SK-N-SH (cell line): Measurements from ENCODE around the gene CLIC4. TPM values are rescaled to one million over a fixed set of nuclear protein-coding genes. Genes with fewer than 3 reads are reported as not detected.
A peak's percentile ranks its signal among the peaks of the same experiment; 100 is the strongest.

Source experiments
- CTCF ChIA-PET: fragments of 300-600, 350-600 bp; formaldehyde crosslinking; extraction: SDS; loops from one replicate; lab custom pipeline; 2021; lab: Yijun Ruan, JAX
- POLR2A ChIA-PET: fragments of 350-600 bp; sonication (Branson Sonifier 250); formaldehyde crosslinking; extraction: SDS; loops from one replicate; lab custom pipeline; 2020; ENCODE audit warnings: antibody characterized with exemption, inconsistent platforms; lab: Yijun Ruan, JAX
- DNase-seq: peaks from one replicate; pipeline ENCODE4 v3.0.0; 2012
- H2AFZ ChIP-seq: fragments of 200-600 bp; sonication (generic); 2 replicates; pipeline ENCODE4 v1.8.1; 2016; ENCODE audit warnings: antibody characterized with exemption, mild to moderate bottlenecking, low read depth
- H3F3A ChIP-seq: fragments of 200-600 bp; sonication (generic); replicated peaks from 2 replicates; pipeline ENCODE3; 2016; ENCODE audit warnings: antibody characterized with exemption, mild to moderate bottlenecking; ENCODE audit not compliant: insufficient read depth
- H3K27ac ChIP-seq, 2 experiments: fragments of 200-500 bp in 1 of 2; fragments of 200-600 bp in 1 of 2; sonication (Bioruptor generic) in 1 of 2; sonication (generic), shearing (Covaris generic) in 1 of 2; 2 replicates each; pipeline versions ENCODE4 v1.5.1 to v1.6.1; 2014 to 2016; ENCODE audit warnings: low read depth in 2 of 2, inconsistent platforms in 1 of 2, low read length in 1 of 2, mild to moderate bottlenecking in 1 of 2, mixed read lengths in 1 of 2
- H3K27me3 ChIP-seq: fragments of 200-600 bp; sonication (generic), shearing (Covaris generic); 2 replicates; pipeline ENCODE4 v1.6.1; 2016; ENCODE audit warnings: mixed run types; ENCODE audit not compliant: insufficient read depth
- H3K36me3 ChIP-seq, 2 experiments: fragments of 200-500 bp in 1 of 2; fragments of 200-600 bp in 1 of 2; sonication (Bioruptor generic) in 1 of 2; sonication (generic) in 1 of 2; replicated peaks in 1 of 2; 2 replicates each; pipeline versions ENCODE3 to v1.5.1; 2014 to 2016; ENCODE audit warnings: low read length in 1 of 2, mild to moderate bottlenecking in 1 of 2; ENCODE audit not compliant: insufficient read depth in 2 of 2, control insufficient read depth in 1 of 2
- H3K4me1 ChIP-seq, 2 experiments: fragments of 200-500 bp in 1 of 2; fragments of 200-600 bp in 1 of 2; sonication (Bioruptor generic) in 1 of 2; sonication (generic), shearing (Covaris generic) in 1 of 2; 2 replicates each; pipeline versions ENCODE4 v1.5.1 to v1.6.1; 2014 to 2016; ENCODE audit warnings: low read depth in 1 of 2, low read length in 1 of 2, mixed run types in 1 of 2; ENCODE audit not compliant: insufficient read depth in 2 of 2, control insufficient read depth in 1 of 2
- H3K4me2 ChIP-seq: fragments of 200-600 bp; sonication (generic), shearing (Covaris generic); 2 replicates; pipeline ENCODE4 v1.6.1; 2017; ENCODE audit warnings: mixed run types
- H3K4me3 ChIP-seq, 2 experiments: fragments of 200-500 bp in 1 of 2; fragments of 200-600 bp in 1 of 2; sonication (Bioruptor generic) in 1 of 2; sonication (generic), shearing (Covaris generic) in 1 of 2; 2 replicates each; pipeline versions ENCODE4 v1.5.1 to v1.8.1; 2014 to 2016; ENCODE audit warnings: low read depth in 2 of 2, inconsistent platforms in 1 of 2, low read length in 1 of 2, mild to moderate bottlenecking in 1 of 2, mixed read lengths in 1 of 2, moderate library complexity in 1 of 2
- H3K79me2 ChIP-seq: fragments of 200-600 bp; sonication (generic); 2 replicates; pipeline ENCODE4 v1.8.1; 2017; ENCODE audit warnings: mild to moderate bottlenecking; ENCODE audit not compliant: insufficient read depth
- H3K9ac ChIP-seq: fragments of 200-600 bp; sonication (generic); 2 replicates; pipeline ENCODE4 v1.6.1; 2017; ENCODE audit warnings: mixed run types
- H3K9me2 ChIP-seq: fragments of 200-600 bp; sonication (generic); 2 replicates; pipeline ENCODE4 v1.6.1; 2017; ENCODE audit warnings: mixed run types
- H3K9me3 ChIP-seq: fragments of 200-600 bp; sonication (generic); 2 replicates; pipeline ENCODE4 v1.6.1; 2017; ENCODE audit warnings: mixed run types, mild to moderate bottlenecking, moderate library complexity
- H4K20me1 ChIP-seq: fragments of 200-600 bp; sonication (generic); 2 replicates; pipeline ENCODE4 v1.6.1; 2017; ENCODE audit warnings: mild to moderate bottlenecking, mixed run types; ENCODE audit not compliant: insufficient read depth
- CHD2 ChIP-seq: fragments of 150-350 bp; IDR thresholded peaks from 2 replicates; pipeline ENCODE4 v1.6.1; 2018; ENCODE audit warnings: low read length; ENCODE audit not compliant: partially characterized antibody
- ELF1 ChIP-seq: IDR thresholded peaks from 2 replicates; pipeline ENCODE4 v1.4.0; 2012
- FOSL2 ChIP-seq: IDR thresholded peaks from 2 replicates; pipeline ENCODE4 v1.4.0; 2012; ENCODE audit warnings: low read depth, mild to moderate bottlenecking, moderate library complexity, borderline replicate concordance
- GATA2 ChIP-seq: sonication (generic); formaldehyde crosslinking; IDR thresholded peaks from 2 replicates; pipeline ENCODE4 v1.5.0; 2020; ENCODE audit warnings: mild to moderate bottlenecking, missing genetic modification reagents
- IRF3 ChIP-seq: fragments of 150-350 bp; IDR thresholded peaks from 2 replicates; pipeline ENCODE4 v1.6.1; 2016; ENCODE audit warnings: mild to moderate bottlenecking, low read depth, low read length
- MAX ChIP-seq: IDR thresholded peaks from 2 replicates; pipeline ENCODE4 v1.4.0; 2012; ENCODE audit warnings: low read depth
- MXI1 ChIP-seq: IDR thresholded peaks from 2 replicates; pipeline ENCODE4 v1.6.1; 2012; ENCODE audit warnings: mild to moderate bottlenecking, low read depth, low read length, improper control_type of control experiment
- NRF1 ChIP-seq: IDR thresholded peaks from 2 replicates; pipeline ENCODE4 v1.6.1; 2012; ENCODE audit warnings: low read depth, mild to moderate bottlenecking, low read length
- REST ChIP-seq: IDR thresholded peaks from 2 replicates; pipeline ENCODE4 v1.6.1; 2012; ENCODE audit warnings: mild to moderate bottlenecking, low read depth, low read length, moderate library complexity
- RFX5 ChIP-seq: IDR thresholded peaks from 2 replicates; pipeline ENCODE4 v1.6.1; 2012; ENCODE audit warnings: mild to moderate bottlenecking, improper control_type of control experiment, low read length
- RXRA ChIP-seq: IDR thresholded peaks from 2 replicates; pipeline ENCODE4 v1.4.0; 2012; ENCODE audit warnings: low read depth, mild to moderate bottlenecking, borderline replicate concordance
- TCF12 ChIP-seq: IDR thresholded peaks from 2 replicates; pipeline ENCODE4 v1.4.0; 2012
- YY1 ChIP-seq: IDR thresholded peaks from 2 replicates; pipeline ENCODE4 v1.4.0; 2012; ENCODE audit warnings: low read depth, mild to moderate bottlenecking
- WGBS: methylation state at CpG from one replicate; pipeline ENCODE4 v1.1.6; 2017; ENCODE audit warnings: low lambda C conversion rate; 5-methylcytosine and 5-hydroxymethylcytosine counted together
- polyA plus RNA-seq, 3 experiments: library from polyadenylated mRNA; depleted of rRNA; stranded (reverse); fragments of >200 nt; gene quantifications; 2 replicates each; pipeline ENCODE4 v1.2.3, GENCODE V29; 2012
- TF ChIP-seq, protein P1 (sequence below): IDR thresholded peaks from 2 replicates; pipeline ENCODE4 v1.4.0; 2012; ENCODE audit warnings: low read depth, borderline replicate concordance
- TF ChIP-seq, protein P2 (sequence below): IDR thresholded peaks from 2 replicates; pipeline ENCODE4; 2012

CLIC4 gene
- polyA plus RNA-seq, 1 of the 3 experiments (the other 2 are of a cell fraction): 66.4 TPM

GRCh38 chr1:24745711-24746413 is 615 bp downstream of the CLIC4 start (continued):
- peak; percentile 17; the same call in 1 of the 2 replicates for TF ChIP-seq MAX
- no peak for TF ChIP-seq RXRA
- TF ChIP-seq YY1: no peak
- TF ChIP-seq CHD2: no peak
- TF ChIP-seq ELF1: no peak
- TF ChIP-seq GATA2 (CRISPR knock-in tag): no peak

DNA sequence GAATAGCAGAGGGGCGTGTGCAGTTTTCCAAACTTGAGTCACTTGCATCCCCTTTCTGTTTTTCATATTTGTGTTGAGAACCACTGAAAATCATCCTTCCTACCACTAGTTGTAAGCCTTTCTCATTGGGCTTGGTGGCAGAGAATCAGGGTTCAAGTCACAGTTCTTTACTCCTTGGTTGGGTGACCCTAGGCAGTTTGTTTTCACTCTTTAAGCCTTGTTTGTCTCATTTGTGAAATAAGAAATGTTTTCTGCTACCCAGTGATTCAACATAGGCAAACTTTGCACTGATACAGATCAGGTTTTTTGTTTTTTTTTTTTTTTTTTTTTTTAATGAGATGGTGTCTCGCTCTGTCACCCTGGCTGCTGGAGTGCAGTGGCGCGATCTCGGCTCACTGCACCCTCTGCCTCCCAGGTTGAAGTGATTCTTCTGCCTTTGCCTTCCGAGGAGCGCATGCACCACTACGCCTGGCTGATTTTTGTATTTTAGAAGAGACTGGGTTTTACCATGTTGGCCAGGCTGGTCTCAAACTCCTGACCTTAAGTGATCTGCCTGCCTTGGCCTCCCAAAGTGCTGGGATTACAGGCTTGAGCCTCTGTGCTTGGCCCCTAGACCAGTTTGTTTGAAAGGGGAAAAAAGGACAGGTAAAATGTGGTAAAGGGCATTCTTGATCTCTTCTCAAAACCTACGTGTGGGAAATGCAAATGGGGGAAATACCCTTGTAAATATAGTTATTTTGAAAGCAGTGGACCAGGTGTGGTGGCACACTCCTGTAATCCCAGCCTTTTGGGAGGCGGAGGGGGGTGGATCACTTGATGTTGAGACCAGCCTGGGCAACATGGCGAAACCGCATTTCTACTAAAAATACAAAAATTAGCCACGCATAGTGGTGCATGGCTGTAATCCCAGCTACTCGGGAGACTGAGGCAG is 3.2 kb downstream of the CLIC4 start:
- H3K27me3 ChIP-seq: no peaks in the 10 kb centered on the region
- peak overlapping the region in 1 of 2 experiments; percentile 88; a peak in 1 of 4 replicates for H3K4me3 ChIP-seq
- POLR2A ChIA-PET: interaction anchor here (1.2 kb wide), 1 partner anchor 18 kb away, joined by 3 read pairs; no protein-coding TSS in a partner anchor
- peaks cover 8 to 35% of the 10 kb centered on the region in 2 experiments; a peak in 2 of 4 replicates for H3K4me1 ChIP-seq
- H3K79me2 ChIP-seq: peaks cover 82% of the 10 kb centered on the region
- CTCF ChIA-PET: interaction anchor here (1.7 to 3.4 kb wide), 3 partner anchors 8 to 81 kb away, joined by 4 to 31 read pairs (median 5); no protein-coding TSS in a partner anchor
- TF ChIP-seq RFX5 (no peak), FOSL2 (no peak)
- H3F3A ChIP-seq: peaks cover 19% of the 10 kb centered on the region
- no peaks in the 10 kb centered on the region for H3K9me2 ChIP-seq
- H3K9ac ChIP-seq: no peak overlapping the region
- H3K27ac ChIP-seq: peak overlapping the region in 1 of 2 experiments; percentile 85; a peak in 2 of 4 replicates
- H2AFZ ChIP-seq: no peak overlapping the region
- H3K4me2 ChIP-seq: peak overlapping the region; percentile 70
- peaks cover 0 to 6% of the 10 kb centered on the region in 2 experiments for H3K36me3 ChIP-seq
- WGBS: 95% methylated on average over 14 of the region's 14 CpGs
- peaks cover 62% of the 10 kb centered on the region for H4K20me1 ChIP-seq
- DNase-seq: no peak
- H3K9me3 ChIP-seq: no peaks in the 10 kb centered on the region

GRCh38 chr1:24749252-24749651 is 4.0 kb downstream of the CLIC4 start:
- no peaks in the 10 kb centered on the region for H3K9me3 ChIP-seq
- peaks cover 70% of the 10 kb centered on the region for H4K20me1 ChIP-seq
- H3K4me2 ChIP-seq: peak overlapping the region; percentile 70; the same call in 1 of the 2 replicates
- WGBS: 100% methylated on average over 1 of the region's 1 CpG
- H3K27me3 ChIP-seq: no peaks in the 10 kb centered on the region
- H3F3A ChIP-seq: peaks cover 21% of the 10 kb centered on the region
- H3K9me2 ChIP-seq: no peaks in the 10 kb centered on the region
- peaks cover 89% of the 10 kb centered on the region for H3K79me2 ChIP-seq
- peaks cover 1 to 34% of the 10 kb centered on the region in 2 experiments; a peak in 2 of 4 replicates for H3K4me1 ChIP-seq
- peaks cover 0 to 6% of the 10 kb centered on the region in 2 experiments for H3K36me3 ChIP-seq
- no peak overlapping the region for H3K9ac ChIP-seq
- DNase-seq: no peak
- H3K27ac ChIP-seq: no peak overlapping the region
- CTCF ChIA-PET: interaction anchor here (0.7 to 1.7 kb wide), 2 partner anchors 61 to 68 kb away, joined by 3 to 4 read pairs; no protein-coding TSS in a partner anchor
- no peak overlapping the region for H3K4me3 ChIP-seq
- no peak overlapping the region for H2AFZ ChIP-seq
- POLR2A ChIA-PET: interaction anchor here (1.2 kb wide), 1 partner anchor 19 kb away, joined by 3 read pairs; no protein-coding TSS in a partner anchor
- TF ChIP-seq ELF1 (no peak), RFX5 (no peak), NRF1 (no peak), REST (no peak), IRF3 (no peak), TCF12 (no peak), MXI1 (no peak)
- TF ChIP-seq, protein P1, sequence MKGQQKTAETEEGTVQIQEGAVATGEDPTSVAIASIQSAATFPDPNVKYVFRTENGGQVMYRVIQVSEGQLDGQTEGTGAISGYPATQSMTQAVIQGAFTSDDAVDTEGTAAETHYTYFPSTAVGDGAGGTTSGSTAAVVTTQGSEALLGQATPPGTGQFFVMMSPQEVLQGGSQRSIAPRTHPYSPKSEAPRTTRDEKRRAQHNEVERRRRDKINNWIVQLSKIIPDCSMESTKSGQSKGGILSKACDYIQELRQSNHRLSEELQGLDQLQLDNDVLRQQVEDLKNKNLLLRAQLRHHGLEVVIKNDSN: no peak
- TF ChIP-seq, protein P2, sequence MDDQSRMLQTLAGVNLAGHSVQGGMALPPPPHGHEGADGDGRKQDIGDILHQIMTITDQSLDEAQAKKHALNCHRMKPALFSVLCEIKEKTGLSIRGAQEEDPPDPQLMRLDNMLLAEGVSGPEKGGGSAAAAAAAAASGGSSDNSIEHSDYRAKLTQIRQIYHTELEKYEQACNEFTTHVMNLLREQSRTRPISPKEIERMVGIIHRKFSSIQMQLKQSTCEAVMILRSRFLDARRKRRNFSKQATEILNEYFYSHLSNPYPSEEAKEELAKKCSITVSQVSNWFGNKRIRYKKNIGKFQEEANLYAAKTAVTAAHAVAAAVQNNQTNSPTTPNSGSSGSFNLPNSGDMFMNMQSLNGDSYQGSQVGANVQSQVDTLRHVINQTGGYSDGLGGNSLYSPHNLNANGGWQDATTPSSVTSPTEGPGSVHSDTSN: no peak
